ENCODE data around the gene GPR75. TPM values are rescaled to one million over a fixed set of nuclear protein-coding genes. Genes with fewer than 3 reads are reported as not detected.

The GPR75 gene
- total and polyA plus RNA-seq, 2 of the 13 experiments (the other 11 are each of a cell fraction or from before 2014, with no cell fraction given), result 3.3 to 4.1 TPM

DNA sequence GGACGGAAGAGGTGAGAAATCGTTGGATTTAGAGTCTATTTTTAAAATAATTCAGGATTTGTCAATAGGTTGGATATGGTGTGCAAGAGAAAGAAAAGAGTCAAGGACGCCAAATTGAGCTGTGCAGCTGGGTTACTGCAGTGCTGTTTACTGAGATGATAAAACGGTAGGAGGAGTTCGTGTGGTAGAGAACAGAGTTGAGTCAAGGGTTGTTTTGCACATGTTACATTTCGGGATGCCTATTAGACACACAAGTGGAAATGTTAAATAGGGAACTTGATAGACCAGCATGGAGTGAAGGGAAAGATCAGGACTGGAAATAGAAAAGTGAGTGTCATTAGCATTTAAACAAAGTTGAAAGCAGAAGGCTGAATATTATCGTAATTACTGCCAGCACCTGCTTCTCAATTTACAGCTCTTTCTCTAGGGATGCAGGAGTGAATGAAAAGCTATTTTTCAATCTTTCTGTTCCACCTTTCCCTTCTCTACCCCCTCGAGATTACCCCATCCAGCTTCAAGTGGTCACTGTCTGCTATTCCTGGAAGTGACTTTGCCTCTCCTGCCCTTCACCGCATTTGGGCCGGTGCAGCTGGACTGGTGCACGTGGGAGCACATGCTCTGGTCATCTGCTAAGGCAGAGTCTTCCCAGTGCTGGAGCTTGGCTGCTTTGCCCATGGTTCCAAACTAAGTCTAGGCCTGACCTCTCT lies 30.3 kb downstream of the GPR75 start:
- Histone ChIP-seq H3K9ac (ENCODE audit: insufficient read depth, low read depth, low read length) (no peak overlapping the region), H3K4me3 (replicated peaks in 1 of 3; ENCODE audit: insufficient read depth in 1 of 3, low read depth in 2 of 3, low read length in 3 of 3) (no peak overlapping the region), H3K9me3 (ENCODE audit: low read length) (no peaks in the 10 kb centered on the region), H3K27me3 (ENCODE audit: control insufficient read depth in 1 of 2, insufficient read depth in 2 of 2, low read length in 2 of 2) (no peaks in the 10 kb centered on the region), H3K27ac (ENCODE audit: extremely low read length, insufficient read depth, low read length) (peak overlapping the region; percentile 93), H3K36me3 (replicated peaks in 1 of 2; ENCODE audit: control insufficient read depth in 1 of 2, insufficient read depth in 2 of 2, low read length in 2 of 2) (no peaks in the 10 kb centered on the region), H3K79me2 (ENCODE audit: insufficient read depth, low read length) (no peaks in the 10 kb centered on the region), H3K4me2 (ENCODE audit: low read depth, low read length) (no peak overlapping the region), H3K4me1 (ENCODE audit: insufficient read depth, low read length) (peaks cover 53% of the 10 kb centered on the region), H4K20me1 (ENCODE audit: insufficient read depth, low read length) (no peaks in the 10 kb centered on the region), H2AFZ (ENCODE audit: low read length) (no peak overlapping the region)
- POLR2A ChIA-PET, result no interaction called here
- CTCF ChIA-PET (ENCODE audit: low intra/inter-chr PET ratio, low total read pairs), result no interaction called here
- in situ Hi-C loops (cut with HindIII; ENCODE audit: extremely low pct_ligation_motif_present, low pct_unique_long_range_greater_than_20kb), result no loop called here
- FAIRE-seq (no peak), ATAC-seq (no peak), DNase-seq (ENCODE audit: low spot score) (peak; percentile 23)
- WGBS (ENCODE audit: low lambda C conversion rate), result 82% methylated on average over 11 of the region's 11 CpGs
- BruUV-seq (replicated peaks), result no TSS peak
- intact Hi-C loops (cut with micrococcal nuclease; ENCODE audit: unreplicated experiment), result no loop called here
- no peak for TF ChIP-seq NR2F2 (IDR thresholded peaks at IDR 0.05; ENCODE audit: borderline replicate concordance, low read depth)
- TF ChIP-seq MTA1 (CRISPR knock-in tag; IDR thresholded peaks at IDR 0.05; ENCODE audit: borderline replicate concordance), result 0 out of 2 replicates have a peak, but pooled peaks have one; percentile 47
- TF ChIP-seq, protein P1, sequence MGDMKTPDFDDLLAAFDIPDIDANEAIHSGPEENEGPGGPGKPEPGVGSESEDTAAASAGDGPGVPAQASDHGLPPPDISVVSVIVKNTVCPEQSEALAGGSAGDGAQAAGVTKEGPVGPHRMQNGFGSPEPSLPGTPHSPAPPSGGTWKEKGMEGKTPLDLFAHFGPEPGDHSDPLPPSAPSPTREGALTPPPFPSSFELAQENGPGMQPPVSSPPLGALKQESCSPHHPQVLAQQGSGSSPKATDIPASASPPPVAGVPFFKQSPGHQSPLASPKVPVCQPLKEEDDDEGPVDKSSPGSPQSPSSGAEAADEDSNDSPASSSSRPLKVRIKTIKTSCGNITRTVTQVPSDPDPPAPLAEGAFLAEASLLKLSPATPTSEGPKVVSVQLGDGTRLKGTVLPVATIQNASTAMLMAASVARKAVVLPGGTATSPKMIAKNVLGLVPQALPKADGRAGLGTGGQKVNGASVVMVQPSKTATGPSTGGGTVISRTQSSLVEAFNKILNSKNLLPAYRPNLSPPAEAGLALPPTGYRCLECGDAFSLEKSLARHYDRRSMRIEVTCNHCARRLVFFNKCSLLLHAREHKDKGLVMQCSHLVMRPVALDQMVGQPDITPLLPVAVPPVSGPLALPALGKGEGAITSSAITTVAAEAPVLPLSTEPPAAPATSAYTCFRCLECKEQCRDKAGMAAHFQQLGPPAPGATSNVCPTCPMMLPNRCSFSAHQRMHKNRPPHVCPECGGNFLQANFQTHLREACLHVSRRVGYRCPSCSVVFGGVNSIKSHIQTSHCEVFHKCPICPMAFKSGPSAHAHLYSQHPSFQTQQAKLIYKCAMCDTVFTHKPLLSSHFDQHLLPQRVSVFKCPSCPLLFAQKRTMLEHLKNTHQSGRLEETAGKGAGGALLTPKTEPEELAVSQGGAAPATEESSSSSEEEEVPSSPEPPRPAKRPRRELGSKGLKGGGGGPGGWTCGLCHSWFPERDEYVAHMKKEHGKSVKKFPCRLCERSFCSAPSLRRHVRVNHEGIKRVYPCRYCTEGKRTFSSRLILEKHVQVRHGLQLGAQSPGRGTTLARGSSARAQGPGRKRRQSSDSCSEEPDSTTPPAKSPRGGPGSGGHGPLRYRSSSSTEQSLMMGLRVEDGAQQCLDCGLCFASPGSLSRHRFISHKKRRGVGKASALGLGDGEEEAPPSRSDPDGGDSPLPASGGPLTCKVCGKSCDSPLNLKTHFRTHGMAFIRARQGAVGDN (CRISPR knock-in tag; IDR thresholded peaks at IDR 0.05), result peak; percentile 67
- 0 out of 2 replicates have a peak, but pooled peaks have one; percentile 46 for TF ChIP-seq PITX1 (CRISPR knock-in tag; IDR thresholded peaks at IDR 0.05)
- TF ChIP-seq RNF2 (conservative IDR thresholded peaks at IDR 0.05; ENCODE audit: low read depth), result no peak
- no peak for TF ChIP-seq ETV5 (CRISPR knock-in tag; IDR thresholded peaks at IDR 0.05; ENCODE audit: borderline replicate concordance)
- 0 out of 2 replicates have a peak, but pooled peaks have one; percentile 34 for TF ChIP-seq ZMYM3 (CRISPR knock-in tag; IDR thresholded peaks at IDR 0.05)
- no peak for TF ChIP-seq FOXP1 (IDR thresholded peaks at IDR 0.05)
- TF ChIP-seq FOXP1 (CRISPR knock-in tag; IDR thresholded peaks at IDR 0.05), result peak; percentile 22; the same call in 1 of the 2 replicates
- TF ChIP-seq KLF12 (CRISPR knock-in tag; IDR thresholded peaks at IDR 0.05; ENCODE audit: borderline replicate concordance), result no peak
- no peak for TF ChIP-seq SOX6 (IDR thresholded peaks at IDR 0.05)
- TF ChIP-seq SOX6 (CRISPR knock-in tag; IDR thresholded peaks at IDR 0.05), result no peak
- TF ChIP-seq FOXA1 (IDR thresholded peaks at IDR 0.05), result no peak
- 0 out of 2 replicates have a peak, but pooled peaks have one; percentile 22 for TF ChIP-seq FOXA1 (CRISPR knock-in tag; IDR thresholded peaks at IDR 0.05)
- no peak for TF ChIP-seq SKI (IDR thresholded peaks at IDR 0.05; ENCODE audit: partially characterized antibody)
- no peak for TF ChIP-seq ZC3H4 (CRISPR knock-in tag; IDR thresholded peaks at IDR 0.05; ENCODE audit: borderline replicate concordance)
- TF ChIP-seq, protein P2, sequence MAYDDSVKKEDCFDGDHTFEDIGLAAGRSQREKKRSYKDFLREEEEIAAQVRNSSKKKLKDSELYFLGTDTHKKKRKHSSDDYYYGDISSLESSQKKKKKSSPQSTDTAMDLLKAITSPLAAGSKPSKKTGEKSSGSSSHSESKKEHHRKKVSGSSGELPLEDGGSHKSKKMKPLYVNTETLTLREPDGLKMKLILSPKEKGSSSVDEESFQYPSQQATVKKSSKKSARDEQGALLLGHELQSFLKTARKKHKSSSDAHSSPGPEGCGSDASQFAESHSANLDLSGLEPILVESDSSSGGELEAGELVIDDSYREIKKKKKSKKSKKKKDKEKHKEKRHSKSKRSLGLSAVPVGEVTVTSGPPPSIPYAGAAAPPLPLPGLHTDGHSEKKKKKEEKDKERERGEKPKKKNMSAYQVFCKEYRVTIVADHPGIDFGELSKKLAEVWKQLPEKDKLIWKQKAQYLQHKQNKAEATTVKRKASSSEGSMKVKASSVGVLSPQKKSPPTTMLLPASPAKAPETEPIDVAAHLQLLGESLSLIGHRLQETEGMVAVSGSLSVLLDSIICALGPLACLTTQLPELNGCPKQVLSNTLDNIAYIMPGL (CRISPR knock-in tag; IDR thresholded peaks at IDR 0.05; ENCODE audit: borderline replicate concordance in 1 of 2, low read depth in 1 of 2), result no peak
- no peak for TF ChIP-seq SAFB2 (CRISPR knock-in tag; IDR thresholded peaks at IDR 0.05; ENCODE audit: borderline replicate concordance, low read depth)
- TF ChIP-seq ZNF761 (CRISPR knock-in tag; conservative IDR thresholded peaks at IDR 0.05), result no peak
- TF ChIP-seq RARA (CRISPR knock-in tag; IDR thresholded peaks at IDR 0.05), result peak; percentile 11; the same call in 1 of the 2 replicates
- 0 out of 2 replicates have a peak, but pooled peaks have one; percentile 40 for TF ChIP-seq ZMYM4 (CRISPR knock-in tag; IDR thresholded peaks at IDR 0.05)
- TF ChIP-seq HOXD1 (CRISPR knock-in tag; IDR thresholded peaks at IDR 0.05), result no peak
